OCI-LY3 (cell line): ENCODE results near the gene SEC22A.

Experiments used
- CTCF ChIP-seq: fragments of 200-600, 300-600 bp; sonication (generic); IDR thresholded peaks from 2 replicates; pipeline ENCODE4 v1.5.1; 2014; ENCODE audit warnings: antibody characterized with exemption, low read length, low read depth
- EZH2phosphoT487 ChIP-seq: fragments of 200-600 bp; shearing (Covaris generic); IDR thresholded peaks from 2 replicates; pipeline ENCODE4 v1.6.1; 2018; ENCODE audit warnings: antibody characterized with exemption, mixed run types, low read depth

GRCh38 chr3:123282461-123282860 lies 80.7 kb downstream of the SEC22A start:
- TF ChIP-seq CTCF (no peak), EZH2phosphoT487 (no peak)
